ENCODE measurements around the gene DGCR8.

DGCR8 gene

GRCh38 chr22:20142711-20143621, 62.9 kb downstream of the DGCR8 start:
- no peak for DNase-seq (ENCODE audit: low spot score)
- ChIA-PET CTCF (no interaction called here), POLR2A (ENCODE audit: low non-redundant PET) (no interaction called here)
- TF ChIP-seq CTCF (conservative IDR thresholded peaks at IDR 0.05; ENCODE audit: low read depth), result no peak
- peak overlapping the region; percentile 27; the same call in 1 of the 2 replicates for H3K27ac ChIP-seq

GRCh38 chr22:20143883-20144665, 64.0 kb downstream of the DGCR8 start:
- ChIA-PET POLR2A (ENCODE audit: low non-redundant PET) (no interaction called here), CTCF (no interaction called here)
- TF ChIP-seq CTCF (conservative IDR thresholded peaks at IDR 0.05; ENCODE audit: low read depth), result no peak
- no peak for DNase-seq (ENCODE audit: low spot score)
- peak overlapping the region; percentile 27; the same call in 1 of the 2 replicates for H3K27ac ChIP-seq

GRCh38 chr22:20145206-20145831, 65.3 kb downstream of the DGCR8 start:
- TF ChIP-seq CTCF (conservative IDR thresholded peaks at IDR 0.05; ENCODE audit: low read depth), result no peak
- ChIA-PET POLR2A (ENCODE audit: low non-redundant PET) (no interaction called here), CTCF (no interaction called here)
- no peak for DNase-seq (ENCODE audit: low spot score)
- peak overlapping the region; percentile 21; the same call in 1 of the 2 replicates for H3K27ac ChIP-seq

- CTCF ChIA-PET, result no interaction called here
- no peak for TF ChIP-seq CTCF (conservative IDR thresholded peaks at IDR 0.05; ENCODE audit: low read depth)
- H3K27ac ChIP-seq, result peak overlapping the region; percentile 21; the same call in 1 of the 2 replicates
- no peak for DNase-seq (ENCODE audit: low spot score)
- POLR2A ChIA-PET (ENCODE audit: low non-redundant PET), result no interaction called here
Measured at GRCh38 chr22:20145832-20146223, 65.8 kb downstream of the DGCR8 start.

- no peak overlapping the region for H3K27ac ChIP-seq
- CTCF ChIA-PET, result no interaction called here
- TF ChIP-seq CTCF (conservative IDR thresholded peaks at IDR 0.05; ENCODE audit: low read depth), result no peak
- DNase-seq (ENCODE audit: low spot score), result no peak
- POLR2A ChIA-PET (ENCODE audit: low non-redundant PET), result no interaction called here
Measured at GRCh38 chr22:20146777-20147176, 66.7 kb downstream of the DGCR8 start.

- H3K27ac ChIP-seq, result no peak overlapping the region
Measured at GRCh38 chr22:20147237-20147988, 67.4 kb downstream of the DGCR8 start.

More at GRCh38 chr22:20147237-20147988, 67.4 kb downstream of the DGCR8 start:
- ChIA-PET CTCF (no interaction called here), POLR2A (ENCODE audit: low non-redundant PET) (no interaction called here)
- TF ChIP-seq CTCF (conservative IDR thresholded peaks at IDR 0.05; ENCODE audit: low read depth), result no peak
- no peak for DNase-seq (ENCODE audit: low spot score)
